NCI-H510A treated with DMSO at 0.1 percent for 48 hours (cell line): ENCODE data around the gene STIM1.
A peak's percentile ranks its signal among the peaks of the same experiment; 100 is the strongest.

Source experiments
- DNase-seq: peaks from one replicate; lab custom pipeline; 2025; lab: John Stamatoyannopoulos, UW

STIM1 gene

DNA sequence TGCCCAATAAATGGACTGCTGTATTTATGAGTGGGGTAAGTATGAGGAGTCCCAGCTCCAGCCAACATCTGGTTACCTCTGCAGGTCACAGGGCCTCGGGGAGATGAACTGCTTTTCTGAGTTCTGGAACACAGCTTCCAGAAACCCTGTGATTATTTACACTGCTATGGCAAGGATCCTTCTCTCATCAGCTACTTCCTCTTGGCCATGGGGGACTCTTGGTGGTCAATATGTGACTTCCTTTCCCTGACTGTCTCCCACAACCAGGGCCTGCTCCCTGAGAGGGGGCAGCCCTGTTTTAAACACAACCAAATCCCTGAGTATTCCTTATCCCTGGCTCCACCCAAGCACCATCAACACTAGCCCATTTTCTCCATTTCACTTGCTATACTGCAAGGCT, 24.7 kb upstream of the STIM1 start:
- no peak for DNase-seq

DNA sequence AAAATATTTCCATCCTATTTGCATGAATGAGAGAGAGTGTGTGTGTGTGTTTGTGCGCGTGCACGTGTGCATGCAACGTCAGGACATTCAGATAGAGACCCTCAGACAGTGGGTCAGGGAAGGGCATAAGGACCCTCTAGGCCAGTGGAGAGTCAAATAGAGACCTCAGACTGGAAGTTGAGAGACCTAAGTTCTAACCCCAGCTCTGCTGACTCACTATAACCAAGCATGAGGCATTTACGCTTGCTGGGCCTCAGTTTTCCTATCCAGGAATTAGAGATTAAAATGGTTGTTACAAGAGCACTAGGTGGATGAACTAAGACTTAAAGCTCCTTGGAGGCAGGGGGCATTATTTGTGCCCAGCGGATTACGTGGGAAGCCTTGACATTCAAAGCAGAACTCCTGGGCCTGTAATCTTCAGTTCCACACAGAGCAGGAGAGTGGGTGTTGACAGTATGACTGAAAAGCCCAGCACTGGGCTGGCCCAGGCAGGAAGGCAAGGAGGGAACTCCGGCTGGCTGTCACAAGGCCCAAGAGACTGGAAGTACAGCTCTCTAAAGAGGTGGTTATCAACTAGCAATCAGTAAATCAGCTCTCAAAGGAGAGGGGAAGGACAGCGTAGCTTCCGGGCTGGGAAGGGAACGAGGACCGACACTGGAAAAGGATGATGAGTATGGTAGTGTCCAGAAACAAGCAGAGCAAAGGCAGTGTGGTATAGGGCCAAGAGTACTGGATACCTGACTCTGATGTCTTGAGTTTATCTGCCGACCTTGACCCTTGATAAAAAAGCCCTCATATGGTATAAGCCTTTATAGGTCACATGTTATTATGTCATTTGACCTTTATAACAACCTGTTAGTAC, 23.9 kb upstream of the STIM1 start:
- no peak for DNase-seq

DNA sequence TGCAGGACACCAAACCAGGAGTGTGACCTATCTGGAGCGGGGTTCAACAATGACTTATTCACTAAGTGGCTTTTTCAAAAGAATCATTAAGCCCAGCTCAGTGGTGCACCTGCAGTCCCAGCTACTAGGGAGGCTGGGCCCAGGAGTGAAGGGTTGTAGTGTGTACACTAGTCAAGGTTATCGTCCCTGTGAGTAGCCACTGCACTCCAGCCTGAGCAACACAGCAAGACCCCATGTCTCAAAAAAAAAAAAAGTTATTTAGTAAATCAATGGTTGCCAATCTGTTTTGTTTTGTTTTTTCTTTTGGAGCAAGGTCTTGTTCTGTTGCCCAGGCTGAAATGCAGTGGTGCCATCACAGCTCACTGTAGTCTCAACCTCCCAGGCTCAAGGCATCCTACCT, 22.6 kb upstream of the STIM1 start:
- DNase-seq = no peak

- DNase-seq = no peak
Observed at GRCh38 chr11:3833449-3833848, 22.0 kb upstream of the STIM1 start.

GRCh38 chr11:3834349-3834663, 21.2 kb upstream of the STIM1 start:
- no peak for DNase-seq

DNA sequence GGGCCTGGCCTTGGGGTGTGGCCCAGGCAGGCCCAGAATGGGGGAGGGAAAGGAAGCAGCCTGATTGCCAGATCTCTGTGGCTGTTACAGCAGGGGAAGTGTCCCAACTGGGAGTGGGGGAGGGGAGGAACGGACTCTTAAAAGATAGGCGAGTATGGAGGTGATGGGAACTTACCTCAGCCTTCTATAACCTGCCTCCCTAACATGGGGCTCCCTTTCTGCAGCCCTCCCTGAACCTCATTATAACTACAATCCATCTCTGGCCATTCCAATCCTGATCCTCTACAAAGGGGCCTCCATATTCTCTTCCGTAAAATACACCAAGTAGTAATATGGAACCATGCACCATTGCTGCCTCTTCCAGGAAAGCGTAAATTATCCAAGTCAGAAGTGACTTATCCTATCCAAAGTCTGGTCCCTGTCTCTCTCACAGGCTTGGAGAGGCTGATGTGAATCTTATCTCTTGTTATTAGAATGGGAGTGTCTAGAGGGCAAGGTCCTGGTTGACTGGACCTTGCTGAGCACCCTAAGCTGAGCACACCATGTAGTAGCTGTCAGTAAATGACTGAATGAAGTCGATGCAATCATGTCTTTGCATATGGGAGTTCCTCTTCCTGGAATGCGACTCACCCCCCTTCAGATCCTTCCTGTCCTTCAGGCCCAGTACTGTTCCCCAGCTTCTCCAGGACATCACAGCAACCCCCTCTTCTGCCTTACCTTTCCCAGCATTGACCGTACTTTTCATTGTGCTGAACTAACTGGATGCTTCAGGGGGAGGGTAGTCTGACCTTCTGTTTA, 20.6 kb upstream of the STIM1 start:
- DNase-seq = no peak

DNA sequence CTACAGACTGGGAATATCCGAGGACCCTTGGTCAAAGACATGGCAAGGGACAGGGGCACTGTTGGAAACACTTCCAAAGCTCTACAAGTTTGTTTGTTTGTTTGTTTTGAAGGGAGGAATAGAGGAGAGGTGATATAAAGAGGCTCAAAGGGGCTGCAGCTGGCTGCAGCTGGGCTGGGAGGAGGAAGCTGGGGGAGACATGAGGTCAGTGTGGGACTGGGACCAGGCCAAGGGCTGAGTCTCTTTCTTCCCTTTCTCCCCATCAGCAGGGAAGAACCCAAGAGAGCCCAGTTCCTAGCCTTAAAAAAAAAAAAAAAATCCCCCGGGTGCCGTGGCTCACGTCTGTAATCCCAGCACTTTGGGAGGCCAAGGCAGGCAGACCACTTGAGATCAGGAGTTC, 19.7 kb upstream of the STIM1 start:
- no peak for DNase-seq

DNA sequence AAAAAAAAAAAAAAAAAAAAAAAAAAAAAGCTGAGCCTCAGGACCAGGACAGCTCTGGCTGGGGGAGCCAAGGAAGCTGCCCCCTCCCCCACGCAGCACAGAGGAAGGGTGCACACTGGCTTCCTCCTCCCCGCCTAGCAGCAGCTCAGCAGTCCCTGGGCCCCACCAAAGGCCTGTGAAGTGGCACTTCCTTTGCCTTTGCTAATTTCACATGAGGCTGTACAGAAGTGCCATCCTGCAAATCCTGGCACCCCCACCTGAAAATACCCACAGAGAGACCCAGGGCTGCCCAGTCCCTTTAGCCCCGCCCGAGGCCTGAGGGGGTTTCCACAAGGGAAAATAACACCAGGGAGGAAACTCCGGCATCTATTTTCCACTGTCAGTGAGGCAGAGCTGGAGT, 18.6 kb upstream of the STIM1 start:
- no peak for DNase-seq

DNA sequence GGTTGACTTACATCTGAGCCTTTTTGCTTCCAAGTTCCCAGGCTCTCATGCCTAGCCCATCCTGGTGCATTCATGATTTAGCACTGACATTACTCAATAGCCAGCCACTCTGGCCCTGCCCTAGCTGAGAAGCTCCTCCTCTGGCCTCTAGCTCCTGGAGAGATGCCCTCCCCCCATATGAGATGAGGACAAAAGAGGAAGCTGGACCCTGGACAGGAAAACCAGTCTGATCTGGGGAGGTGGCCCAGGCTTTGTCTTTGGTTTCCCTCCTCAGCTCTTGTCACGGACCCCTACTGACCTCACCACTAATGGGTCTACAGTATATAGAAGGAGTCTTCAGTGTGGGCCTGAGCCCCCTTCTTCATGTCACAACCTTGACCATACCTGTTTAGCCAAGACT, 17.7 kb upstream of the STIM1 start:
- no peak for DNase-seq

DNA sequence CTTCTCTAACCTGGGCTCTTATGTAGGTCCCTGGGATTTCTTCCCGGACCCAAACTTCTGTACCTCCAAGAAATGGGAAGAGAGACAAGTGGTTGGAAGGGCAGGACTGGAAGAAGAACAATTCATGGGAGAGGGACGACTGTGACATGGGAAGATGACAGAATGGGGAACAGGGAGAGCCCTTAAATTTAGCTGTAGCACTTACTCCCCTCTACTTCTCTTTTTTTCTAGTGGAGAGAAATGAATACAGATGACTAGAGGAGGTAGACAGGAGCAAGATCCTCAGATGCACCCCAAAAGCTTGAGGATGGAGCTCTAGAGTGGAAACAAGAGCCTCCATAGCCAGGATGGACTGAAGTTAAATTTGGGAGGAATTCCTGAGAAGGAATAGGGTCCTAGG, 17.0 kb upstream of the STIM1 start:
- DNase-seq = no peak

DNA sequence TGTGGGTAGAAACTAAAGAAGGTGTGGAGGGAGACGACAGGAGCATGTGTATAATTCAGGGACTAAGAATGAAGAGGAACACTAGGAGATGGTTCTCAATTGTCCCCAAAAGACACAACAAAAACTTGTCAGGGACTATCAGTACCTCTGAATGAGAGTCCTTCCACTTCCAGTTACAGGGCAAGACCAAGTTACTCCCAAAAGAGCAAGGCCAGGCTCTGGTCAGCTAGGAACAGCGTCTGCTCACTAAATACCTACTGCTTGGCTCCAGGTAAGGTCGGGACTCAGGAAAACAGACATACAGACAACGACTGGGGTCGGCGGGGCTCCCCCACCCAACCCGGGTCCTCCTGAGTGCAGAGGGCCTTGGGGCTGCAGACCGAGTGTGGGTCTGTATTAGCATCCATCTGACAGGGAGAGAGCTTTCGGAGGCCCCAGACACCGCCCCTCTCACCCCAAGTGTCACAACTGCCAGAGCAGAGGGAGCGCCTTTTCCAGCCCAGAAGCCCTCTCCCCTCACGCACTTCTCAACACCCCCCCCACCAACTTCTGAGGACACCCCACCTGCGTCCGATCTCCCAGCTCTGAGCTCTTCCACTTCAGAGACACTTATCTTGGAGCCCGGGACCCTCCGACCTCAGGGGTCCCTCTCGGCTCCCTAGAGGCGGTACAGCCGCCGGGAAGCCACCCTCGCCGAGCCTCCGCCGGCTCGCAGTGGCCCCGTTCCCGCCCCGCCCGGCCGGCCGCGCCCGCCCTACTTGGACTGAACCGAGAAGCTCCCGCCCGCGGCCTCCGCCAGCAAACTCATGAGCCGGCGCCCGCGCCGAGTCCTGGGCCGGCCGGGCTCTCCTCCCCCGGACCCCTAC, 15.2 kb upstream of the STIM1 start:
- DNase-seq = no peak

GRCh38 chr11:3840870-3841425, 14.5 kb upstream of the STIM1 start, which contains the start of gene RHOG:
Gene RHOG (minus strand): TSS chr11:3840959. CDS start chr11:3828138, 12,821 bp downstream.
- DNase-seq = peak; percentile 46

DNA sequence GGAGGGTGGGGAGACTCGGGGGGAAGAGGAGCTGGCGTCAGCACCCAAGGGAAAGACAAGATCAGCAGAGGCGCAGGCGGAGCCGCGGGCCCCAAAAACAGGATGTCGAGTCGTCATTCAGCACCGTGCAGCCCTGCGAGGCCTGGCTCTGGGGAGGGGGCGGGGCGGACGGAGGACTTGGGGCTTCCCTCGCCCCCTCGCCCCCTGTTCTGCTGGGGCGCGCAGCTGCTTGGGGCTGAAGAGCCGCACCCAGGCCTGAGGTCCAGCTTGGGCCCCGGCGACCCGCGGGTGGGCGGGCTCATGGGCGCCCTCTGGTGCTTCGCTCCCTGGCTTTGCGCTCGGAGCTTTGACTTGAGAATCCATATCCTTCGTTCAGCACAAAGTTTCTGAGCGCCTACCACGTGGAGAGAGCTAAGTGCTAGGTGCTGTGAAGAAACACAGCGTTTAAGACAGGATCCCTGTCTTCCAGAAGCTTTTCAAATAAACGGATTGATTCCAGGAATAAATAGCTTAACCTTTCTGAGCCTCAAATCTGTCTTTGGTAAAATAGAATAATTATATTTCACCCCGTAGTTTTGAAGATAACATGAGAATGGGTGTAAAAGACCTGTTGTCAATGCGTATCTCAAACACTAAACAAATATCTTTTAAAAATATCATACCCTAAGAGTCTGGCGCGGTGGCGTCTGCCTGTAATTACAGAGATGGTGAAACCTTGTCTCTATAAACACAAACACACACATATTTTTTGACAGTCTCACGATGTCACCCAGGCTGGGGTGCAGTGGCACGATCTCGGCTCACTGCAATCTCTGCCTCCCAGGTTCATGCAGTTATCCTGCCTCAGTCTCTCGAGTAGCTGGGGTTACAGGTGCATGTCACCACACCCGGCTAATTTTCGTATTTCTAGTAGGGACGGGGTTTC, 13.8 kb upstream of the STIM1 start:
- DNase-seq = peak; percentile 66

DNA sequence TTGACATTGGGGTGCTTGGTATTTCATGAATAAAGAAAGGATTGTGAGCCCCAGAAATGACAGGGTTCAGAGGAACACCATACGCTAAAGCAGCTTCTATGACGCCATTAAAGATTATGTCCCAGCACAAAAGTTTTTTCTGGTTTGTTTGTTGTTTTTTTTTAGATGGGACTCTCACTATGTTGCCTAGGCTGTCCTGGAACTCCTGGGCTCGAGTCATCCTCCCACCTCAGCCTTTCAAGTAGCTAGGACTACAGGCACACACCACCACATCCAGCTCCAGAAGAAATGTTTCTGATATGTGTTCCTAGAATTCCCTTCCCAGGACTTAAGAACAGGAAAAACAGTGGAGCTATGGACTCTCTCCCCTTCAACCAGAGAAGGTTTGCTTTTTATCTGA, 12.1 kb upstream of the STIM1 start:
- no peak for DNase-seq

DNA sequence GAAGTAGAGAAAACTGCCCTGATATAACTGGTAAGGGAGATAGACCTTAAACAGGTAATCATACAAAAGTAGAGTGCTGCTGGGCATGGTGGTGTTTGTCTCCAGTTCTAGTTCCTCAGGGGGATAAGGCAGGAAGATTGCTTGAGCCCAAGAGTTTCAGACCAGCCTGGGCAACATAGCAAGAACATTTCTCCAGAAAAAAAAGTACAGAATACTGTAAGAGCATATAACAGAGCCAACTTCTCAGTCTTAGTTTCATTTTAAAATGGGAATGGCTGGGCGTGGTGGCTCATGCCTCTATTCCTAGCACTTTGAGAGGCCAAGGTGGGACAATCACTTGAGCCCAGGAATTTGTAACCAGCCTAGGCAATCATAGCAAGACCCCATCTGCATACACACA, 10.2 kb upstream of the STIM1 start:
- DNase-seq = no peak

DNA sequence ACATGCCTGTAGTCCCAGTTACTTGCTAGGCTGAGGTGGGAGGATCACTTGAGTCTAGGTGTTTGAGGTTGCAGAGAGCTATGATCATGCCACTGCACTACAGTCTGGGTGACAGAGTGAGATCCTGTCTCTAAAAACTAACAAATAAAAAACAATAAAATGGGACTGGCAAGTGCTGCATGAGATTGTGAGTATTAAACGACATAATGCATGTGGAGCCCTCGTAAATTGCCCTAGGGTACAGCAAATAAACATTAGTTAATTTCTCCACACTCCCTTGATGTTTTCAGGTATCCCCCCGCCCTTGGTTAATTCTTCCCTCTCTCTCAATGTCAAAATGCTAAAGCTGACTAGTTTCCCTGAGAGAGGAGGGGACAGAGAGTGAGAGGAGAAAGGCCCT, 9.8 kb upstream of the STIM1 start:
- DNase-seq = no peak

DNA sequence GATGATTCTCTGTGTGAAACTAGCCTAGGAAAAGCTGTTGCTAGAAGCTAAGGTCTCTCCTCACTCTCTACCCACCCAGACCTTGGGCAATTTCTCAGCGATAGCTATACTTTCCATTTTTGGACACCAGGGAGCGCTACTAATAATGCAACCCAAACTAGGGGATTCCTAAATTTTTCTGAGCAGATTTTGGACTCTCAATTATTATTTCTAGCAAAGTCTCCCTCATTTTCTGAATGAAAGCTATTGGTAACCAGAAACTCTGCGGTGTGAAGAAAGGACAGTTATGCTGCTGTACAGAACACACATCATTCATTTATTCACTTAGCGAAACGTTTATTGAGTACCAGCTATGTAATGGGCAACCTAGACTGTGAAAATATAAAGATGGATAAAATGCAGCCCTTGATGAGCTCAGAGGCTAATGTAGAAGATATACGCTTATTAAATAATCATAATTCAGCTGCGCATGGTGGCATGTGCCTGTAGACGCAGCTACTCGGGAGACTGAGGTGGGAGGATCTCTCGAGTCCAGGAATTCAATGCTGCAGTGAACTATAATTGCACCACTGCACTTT, 6.1 kb upstream of the STIM1 start:
- DNase-seq = peak; percentile 23

- no peak for DNase-seq
Observed at GRCh38 chr11:3853545-3853842, 2.0 kb upstream of the STIM1 start.

GRCh38 chr11:3853899-3854659, 1.4 kb upstream of the STIM1 start:
- DNase-seq = no peak

DNA sequence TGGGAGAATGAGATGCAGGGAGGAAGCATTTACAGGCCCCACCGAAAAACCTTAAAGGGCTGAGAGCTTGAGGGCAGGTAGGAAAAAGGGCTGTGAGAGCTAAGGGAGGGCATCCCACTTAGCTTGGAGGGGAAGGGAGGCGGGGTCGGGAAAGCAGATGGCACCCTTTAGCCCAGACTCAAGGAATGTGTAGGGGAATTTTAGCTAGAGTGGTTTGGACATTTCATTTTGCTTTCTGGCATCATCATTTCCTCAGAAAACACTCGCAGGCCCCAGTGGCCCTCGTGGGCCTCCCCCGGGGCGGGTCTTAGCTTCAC, 846 bp upstream of the STIM1 start:
- DNase-seq = no peak
